NCI-H146 treated with DMSO at 0.1 percent for 48 hours (cell line): ENCODE measurements around the gene SPACA9.

Experiments used
- DNase-seq: peaks from one replicate; lab custom pipeline; 2025; ENCODE audit not compliant: unreplicated experiment; lab: John Stamatoyannopoulos, UW

Gene SPACA9

DNA sequence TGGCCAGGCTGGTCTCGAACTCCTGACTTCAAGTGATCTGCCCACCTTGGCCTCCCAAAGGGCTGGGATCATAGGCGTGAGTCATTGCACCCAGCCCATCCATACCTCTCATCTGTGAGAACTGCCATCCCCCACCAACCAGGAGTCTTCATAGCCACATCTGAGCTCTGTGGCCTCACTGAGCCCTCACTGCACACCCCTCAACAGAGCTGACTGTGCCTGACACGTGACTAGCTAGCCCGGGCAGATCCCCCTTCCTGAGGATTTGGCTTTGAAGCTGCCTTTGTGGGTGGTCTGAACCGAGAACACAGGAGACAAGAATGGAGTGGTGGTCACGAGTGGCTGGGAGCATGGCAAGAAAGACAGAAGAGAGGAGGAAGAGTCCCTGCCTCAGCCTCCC lies 16.2 kb upstream of the SPACA9 start:
- DNase-seq, result no peak

DNA sequence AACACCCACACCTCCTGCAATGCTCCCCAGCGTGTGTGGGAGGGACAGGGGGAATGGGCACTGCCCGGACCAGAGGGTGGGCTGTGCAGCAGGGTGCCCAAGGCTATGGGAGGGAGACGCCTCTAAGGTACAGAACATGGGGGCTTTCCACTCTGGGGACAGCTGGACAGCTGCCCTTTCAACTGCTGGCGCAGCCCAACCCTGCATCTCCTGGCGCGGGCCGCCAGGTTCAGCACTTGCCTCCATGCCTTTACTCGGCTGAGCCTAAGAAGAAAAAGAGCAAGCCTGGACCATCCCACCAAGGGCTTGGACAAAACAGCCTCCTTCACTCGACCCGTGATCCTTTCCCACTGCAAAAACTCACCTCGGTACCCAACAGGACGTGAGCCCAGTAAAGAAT lies 15.6 kb upstream of the SPACA9 start:
- DNase-seq, result no peak

DNA sequence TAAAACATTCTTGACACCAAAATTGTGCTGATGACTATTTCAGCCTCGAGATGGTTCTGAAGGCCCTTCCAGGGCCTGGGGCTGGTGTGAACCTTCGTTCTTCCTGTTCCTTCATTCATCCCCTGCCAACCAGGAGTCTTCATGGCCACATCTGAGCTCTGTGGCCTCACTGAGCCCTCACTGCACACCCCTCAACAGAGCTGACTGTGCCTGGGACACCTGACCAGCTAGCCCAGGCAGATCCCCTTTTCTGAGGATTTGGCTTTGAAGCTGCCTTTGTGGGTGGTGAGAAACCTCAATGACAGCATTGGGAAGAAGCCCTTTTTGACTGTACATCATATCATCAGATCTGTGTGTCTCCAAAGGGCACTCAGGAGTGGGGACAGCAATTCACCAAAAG lies 14.4 kb upstream of the SPACA9 start:
- no peak for DNase-seq

DNA sequence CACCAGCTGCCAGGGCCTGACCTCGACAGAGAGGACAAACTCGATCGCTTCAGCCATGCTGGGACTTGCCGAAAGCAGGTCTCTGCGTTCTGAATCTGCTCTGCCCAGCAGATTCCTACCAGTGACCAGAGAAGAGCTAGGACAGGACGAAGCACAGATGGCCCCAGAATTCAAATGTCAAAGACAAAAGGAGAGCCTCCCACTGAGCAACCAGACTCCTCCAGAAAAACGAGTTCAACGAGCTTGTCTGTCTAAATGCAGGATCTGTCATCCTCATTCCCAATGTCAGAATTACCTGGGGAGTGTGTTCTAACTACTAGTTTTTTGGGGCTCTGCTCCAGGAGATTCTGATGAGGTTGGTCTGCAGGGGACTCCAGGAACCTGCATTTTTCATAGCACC lies 14.0 kb upstream of the SPACA9 start:
- DNase-seq, result no peak

DNA sequence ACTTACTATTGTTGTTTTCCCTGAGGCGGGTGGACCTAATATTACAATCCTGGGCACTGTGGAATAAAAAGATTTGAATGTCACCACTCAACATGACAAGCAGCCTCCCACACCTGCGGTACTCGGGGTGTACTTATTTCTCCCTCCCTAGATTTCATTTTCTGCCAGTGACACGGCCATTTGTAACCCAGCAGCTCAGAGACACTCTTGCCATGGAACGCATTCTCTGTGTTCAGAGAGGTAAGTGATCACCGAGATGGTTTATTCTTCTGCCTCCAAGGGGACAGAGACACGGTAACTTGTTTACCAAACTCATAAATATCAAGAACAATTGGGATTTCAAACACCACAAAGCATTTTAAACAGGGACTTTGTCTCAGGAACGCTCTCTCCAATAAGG lies 11.8 kb upstream of the SPACA9 start:
- no peak for DNase-seq

DNA sequence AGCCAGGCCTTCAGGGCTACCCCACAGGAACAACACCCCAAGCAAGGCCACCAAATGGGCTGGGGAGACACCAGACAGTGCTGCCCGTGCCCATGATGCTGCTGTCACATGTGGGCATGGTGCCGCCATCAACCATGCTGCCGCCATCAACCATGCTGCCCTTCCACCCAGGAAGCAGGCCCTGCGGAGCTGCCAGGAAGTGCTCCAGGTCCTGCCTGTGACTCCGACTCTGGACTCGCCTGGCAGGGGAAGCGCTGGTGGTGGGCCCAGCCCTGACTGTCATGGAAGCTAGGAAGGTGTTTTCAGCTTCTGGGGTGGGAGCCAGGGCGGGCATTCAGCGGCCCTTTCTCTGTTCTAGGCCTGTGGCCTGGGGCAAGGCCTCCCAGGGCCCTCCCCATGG lies 9.4 kb upstream of the SPACA9 start:
- no peak for DNase-seq

DNA sequence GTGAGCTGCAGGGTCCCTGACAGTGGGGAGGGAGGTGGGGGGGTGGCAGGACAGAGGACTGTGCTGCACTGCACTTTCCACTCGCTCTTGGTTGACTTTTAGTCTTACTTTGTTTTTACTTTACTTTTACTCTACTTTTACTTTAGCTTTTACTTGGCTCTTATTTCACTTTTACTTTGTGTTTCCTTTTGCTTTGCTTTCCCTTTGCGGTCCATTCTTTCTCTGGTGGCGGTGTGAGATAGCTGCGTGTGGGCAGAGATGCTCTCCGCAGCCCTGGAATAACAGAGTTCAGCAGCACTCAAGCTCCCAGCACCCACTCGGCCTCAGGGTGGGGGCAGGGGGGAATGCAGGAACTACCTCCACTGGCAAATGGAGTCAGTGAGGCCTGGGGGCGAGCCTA lies 5.3 kb upstream of the SPACA9 start:
- DNase-seq, result no peak

DNA sequence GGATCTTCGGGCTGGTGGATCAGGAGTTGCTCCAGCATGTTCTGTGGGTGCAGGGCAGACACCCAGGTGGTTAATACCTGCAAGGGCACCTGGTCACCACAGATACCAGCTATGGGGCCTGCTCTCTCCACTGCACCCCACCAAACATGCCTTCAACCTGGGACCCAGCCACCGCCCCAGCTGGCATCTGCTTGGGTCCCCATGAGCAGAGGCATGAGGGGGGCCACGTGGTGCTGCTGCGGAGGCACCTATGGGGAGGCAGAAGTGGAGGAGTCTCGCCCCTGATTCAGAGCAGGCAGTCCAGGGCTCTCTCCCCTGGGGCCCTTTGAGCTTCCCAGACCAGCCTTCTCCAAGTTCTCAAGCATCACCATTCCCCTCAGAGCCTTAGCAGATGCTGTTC lies 3.5 kb upstream of the SPACA9 start:
- DNase-seq, result no peak

DNA sequence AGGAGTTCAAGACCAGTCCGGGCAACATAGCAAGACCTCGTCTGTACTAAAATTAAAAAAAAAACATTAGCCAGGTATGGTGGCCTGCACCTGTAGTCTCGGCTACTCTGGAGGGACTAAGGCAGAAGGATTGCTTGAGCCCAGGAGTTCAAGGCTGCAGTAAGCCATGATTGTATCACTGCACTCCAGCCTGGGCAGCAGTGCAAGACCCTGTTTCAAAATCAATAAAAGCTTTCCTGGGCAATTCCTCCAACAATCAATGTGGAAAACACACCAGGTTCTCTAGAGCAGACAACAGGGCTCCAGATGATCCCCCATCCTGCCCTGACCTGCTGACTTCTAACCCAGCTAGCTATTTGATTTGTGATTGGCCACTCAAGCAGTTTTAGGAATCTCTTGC lies 1.8 kb upstream of the SPACA9 start:
- no peak for DNase-seq

DNA sequence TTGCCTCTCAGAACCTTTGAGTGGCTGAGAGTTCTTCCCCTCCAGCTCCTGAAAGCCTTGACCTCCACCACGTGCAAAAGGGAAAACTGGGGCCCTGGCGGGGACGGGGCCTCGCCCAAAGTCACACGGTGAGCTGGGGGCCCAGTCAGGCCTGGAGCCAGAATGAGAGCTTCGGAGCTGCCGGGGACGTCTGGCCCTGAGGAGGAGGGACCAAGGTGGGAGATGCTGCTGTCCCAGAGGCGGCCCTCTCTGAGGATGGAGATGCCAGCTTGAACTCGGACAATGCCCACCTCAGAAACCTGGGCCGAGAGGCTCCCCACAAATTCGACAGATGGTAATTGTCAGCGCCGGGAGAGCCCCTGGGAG lies 1.3 kb upstream of the SPACA9 start:
- DNase-seq, result no peak

DNA sequence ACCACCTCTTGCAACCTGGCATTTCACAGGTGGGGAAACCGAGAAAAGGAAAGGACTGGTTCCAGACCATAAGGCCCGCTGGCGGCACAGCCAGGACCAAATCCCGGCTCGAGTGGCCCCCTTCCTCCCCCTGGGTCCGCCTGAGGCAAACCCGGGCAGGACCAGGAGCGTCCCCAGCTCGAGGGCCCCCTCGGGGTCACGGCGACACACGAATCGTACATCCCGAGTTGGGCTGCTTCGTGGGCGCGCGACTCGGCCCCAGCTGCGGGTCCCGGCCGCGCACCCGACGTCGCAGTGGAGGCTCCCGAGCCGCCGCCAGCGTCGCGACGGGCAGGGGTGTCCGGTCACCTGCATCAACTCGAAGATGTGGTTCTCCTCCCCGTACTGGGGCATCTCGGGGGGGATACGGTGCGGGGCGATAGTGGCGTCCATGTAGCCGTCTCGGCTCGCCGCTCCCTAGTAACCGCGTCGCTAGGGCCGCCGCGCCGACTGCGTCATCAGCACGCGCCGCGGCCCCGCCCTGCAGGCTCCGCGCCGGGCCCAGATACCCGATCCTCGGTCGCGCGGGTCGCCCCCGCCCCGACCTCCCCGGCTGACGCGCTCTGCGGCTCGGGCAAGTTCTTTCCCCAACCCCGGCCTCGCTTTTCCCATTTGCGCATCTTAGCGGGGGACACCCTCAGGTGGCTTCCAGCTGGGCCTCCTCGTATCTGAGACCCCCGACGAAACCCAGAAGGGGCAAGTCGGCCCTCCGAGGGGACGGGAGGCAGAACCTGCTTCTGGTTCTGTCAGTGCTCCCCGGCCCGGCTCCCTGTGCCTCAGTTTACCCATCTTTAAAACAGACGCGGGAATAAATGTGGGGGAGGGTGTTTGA lies 639 bp upstream of the SPACA9 start, which contains the start of gene AK8:
Gene AK8 (minus strand): TSS at position 461 of the 871 bp plus-strand sequence. CDS start 29 bp downstream, at position 432.
- DNase-seq, result no peak

DNA sequence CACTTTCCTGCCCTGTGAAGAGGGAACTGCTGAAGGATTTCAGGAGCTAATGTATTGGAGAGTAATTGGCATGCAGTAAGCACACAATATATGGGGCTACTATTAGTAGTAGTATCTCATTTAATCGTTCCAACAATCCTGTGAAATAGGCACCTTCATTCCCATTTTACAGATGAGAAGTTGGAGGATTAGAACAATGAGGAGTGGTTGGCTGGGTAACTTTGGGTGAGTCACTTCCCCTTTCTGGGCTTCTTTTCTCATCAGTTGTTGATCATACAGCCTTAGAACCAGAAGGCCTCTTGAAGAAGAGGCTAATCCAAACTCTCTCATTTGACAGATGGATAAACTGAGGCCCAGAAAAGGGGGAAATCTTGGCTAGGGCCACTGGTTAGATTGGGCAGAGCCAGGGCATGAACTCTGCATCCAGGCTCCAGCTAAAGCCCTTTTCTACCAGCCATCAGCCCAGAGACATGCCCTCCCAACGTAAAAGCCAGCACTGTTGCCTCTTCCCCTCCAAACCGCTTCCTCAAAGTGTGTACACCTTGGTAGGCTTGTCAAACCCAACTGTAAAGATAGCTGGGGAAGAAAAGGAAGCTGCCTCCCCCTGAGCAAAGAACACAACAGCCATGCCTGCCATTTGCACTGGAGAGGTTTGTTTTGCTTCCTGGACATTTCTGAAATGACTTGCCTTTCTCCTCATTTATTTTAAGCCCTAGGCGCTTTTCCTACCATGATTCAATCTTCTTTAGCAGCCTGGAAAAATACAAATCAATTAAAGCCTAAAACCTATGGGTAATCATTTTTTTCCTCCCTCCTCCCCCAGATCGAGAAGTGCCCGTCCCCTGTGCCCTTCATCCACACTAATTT lies 992 bp downstream of the SPACA9 start:
- DNase-seq, result no peak

DNA sequence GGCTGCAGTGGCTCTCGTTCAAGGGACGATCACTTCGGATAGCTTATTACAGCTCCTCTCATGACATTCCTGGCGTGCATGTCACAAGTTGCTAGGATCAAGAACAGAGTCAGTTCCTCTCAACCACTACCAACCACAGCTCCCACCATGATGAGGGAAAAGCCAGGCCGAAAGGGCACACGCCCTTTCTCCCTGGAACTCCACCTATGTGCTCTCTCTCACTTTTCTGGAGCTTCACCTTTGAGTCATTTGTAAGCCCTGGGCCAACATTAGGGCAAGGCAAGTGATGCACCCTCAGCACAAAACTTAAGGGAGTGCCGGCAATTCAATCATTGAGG lies 1.6 kb downstream of the SPACA9 start:
- DNase-seq, result no peak

DNA sequence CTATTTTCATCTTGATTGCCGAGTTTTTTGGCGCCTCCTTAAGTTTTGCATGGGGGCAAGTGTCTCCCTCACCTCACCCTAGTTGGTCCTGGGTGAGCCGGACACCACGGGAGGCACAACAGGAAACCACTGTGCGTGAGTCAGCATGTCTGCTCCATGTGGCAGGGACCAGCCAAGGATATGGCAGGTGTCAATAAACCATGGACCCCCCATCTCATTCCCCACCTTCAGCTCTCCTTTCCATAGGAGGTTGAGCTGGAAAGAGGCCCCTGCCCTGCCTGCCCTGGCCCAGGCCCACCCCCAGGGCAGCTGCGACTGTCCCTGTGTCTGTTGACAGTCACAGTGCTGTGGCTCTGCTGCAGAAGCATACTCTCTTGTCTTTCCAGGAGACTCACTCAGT lies 3.1 kb downstream of the SPACA9 start:
- DNase-seq, result no peak

DNA sequence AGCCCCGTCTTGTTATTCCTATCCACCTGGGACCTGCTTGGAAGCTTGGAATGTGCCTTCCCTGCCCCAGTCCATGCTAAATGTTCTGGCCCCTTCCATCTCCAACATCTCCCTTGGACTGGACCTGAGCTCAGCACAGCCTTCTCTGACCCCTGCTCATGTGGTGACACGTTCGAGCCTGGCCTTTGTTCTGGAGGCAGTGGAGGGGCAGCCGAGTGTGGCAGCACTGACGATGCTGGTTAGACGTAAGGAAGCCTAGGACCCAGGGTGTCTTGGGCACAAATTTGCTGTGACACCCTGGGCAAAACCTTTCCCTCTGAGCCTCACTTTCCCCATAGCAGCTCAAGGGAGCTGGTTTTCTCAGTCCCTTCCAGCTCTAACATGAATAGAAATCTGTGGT lies 3.9 kb downstream of the SPACA9 start:
- DNase-seq, result no peak

DNA sequence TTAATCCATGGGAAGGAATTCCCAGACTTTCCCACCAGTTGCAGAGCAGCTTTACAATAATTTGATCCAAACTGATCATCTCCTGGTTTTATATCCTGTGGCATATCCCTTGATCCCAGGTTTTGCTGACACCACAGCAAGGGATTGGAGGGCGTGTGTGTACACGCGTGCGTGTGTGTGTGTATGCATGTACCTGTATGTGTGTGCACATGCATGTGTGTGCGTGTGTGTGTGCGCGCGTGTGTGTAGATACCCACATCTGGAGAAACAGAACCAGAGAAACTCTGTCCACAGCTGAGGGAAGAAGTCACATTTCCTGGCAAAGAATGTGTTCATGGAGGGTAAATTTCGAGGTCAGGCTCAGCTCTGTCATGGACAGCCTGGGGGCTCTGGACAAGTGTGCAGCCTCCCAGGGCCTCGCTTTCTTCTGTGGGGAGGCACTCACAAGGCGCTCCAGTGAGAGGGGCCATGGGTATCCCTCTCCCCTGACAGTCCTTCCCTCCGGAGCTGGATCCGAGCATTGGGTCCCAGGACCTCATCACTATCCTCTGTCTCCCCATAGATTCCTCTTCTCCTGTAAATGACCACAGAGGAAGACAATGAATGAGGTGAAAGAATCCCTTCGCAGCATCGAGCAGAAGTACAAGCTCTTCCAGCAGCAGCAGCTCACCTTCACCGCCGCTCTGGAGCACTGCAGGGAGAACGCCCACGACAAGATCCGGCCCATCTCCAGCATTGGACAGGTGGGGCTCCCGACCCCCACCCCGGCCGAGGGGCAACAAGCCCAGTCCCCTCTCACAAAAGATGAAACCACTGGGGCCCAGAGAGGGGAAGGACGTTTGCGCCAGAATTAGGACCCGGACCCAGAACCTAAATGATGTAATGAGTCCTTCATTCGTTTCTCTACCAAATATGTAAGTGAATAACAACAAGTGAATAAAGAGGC lies 4.9 kb downstream of the SPACA9 start:
- DNase-seq, result no peak

DNA sequence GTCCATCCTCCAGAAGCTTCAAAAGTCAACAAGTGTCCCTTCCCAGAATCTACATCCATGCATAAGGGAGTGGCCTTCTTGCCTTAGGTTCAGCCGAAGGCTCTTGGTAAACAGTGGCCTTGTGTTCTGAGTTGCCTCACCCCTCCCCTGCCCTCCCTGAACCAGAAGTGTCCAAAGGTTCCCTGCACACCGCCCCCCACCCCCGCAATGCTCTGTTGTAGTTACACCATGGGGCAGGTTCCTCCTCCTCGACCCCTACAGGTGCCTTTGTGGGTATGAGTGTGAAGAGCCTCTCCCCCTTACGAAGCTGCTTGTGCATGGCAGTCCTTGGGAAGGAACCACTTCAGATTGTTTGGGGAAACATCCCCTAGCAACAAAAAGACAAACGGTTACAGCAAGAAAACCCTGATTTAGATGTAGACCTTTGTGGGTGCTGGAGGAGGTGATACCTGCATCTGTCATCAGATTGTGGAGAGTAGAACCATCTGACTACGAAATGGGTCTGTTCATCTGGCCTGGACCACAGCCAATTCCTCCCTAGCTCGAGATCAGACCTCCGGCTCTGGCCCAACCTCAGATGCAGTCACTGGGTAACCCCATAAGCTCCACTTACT lies 7.1 kb downstream of the SPACA9 start:
- no peak for DNase-seq

DNA sequence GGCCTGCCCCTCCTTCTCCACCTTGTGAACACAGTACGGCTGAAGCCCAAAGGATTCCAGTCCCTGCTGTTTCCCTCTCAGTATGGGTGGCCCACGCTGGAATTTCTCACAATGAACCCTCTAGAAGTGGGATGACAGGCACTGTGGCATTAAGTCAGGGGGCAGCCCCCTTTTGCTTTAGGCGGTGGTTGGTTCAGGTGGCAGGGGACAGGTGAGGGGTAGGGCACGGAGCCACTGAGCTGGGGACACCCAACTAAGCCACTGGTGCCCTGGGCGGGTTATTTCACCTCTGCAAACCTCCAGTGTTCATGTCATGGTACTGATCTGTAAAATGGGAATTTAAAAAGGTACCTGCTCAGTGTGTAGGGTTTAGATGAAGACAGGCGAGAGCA lies 7.6 kb downstream of the SPACA9 start:
- no peak for DNase-seq

DNA sequence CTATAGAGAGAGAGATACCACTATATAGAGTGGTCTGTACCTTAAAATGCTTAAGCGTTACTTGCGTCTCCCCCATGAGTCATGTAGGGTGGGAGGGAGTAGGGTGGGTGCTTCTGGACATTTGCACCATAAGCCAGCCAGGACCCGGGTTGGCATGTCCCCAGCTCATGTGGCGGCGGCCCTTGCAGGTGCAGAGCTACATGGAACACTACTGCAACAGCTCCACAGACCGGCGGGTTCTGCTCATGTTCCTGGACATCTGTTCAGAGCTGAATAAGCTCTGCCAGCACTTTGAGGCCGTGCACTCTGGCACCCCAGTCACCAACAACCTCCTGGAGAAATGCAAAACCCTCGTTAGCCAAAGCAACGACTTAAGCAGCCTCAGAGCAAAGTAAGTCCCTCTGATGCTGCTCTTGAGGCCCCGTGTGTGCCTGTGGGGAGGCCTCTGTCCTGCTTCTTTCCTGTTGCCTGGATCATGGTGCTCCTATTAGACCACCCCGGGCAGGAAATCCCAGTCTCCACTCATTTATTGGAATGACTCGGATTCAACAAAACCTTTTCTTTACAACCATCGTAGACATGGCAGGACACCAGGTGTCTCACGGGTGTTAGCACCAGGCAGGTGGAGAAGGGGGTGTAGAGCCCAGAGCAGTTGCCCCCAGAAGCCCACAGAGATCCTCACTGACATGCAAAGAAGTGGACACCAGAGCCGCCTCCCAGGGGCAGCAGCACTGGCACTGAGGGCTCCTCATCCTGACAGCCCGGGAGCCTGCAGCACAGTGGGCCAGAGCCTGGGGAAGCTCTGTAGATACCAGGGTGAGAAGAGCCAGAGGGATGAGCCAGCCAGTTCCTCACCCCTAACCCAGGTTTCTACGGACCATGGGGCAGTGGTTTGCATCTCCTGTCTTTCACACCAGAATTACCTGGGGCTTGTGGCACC lies 8.8 kb downstream of the SPACA9 start:
- no peak for DNase-seq

DNA sequence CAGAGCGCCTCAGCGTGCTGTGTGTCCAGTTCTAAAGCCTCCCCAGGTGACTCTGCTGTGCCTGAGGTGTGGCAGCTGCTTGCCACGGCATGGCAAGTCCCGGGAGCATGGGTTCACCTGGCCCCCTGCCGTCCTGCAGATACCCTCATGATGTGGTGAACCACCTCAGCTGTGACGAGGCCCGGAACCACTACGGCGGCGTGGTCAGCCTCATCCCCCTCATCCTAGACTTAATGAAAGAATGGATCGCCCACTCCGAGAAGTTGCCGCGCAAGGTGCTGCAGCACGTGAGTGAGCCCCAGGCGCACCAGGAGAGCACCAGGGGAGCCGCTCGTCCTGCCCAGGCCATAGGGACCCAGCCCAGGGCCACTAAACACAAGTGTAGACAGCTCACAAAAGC lies 9.5 kb downstream of the SPACA9 start:
- no peak for DNase-seq
